ENCODE results near the gene TMED1.
"Not testable (repeated sequence)": the region's sequence is repeated elsewhere in the genome, so short reads cannot be mapped to it uniquely, and the experiment has no call there.

The TMED1 gene

GRCh38 chr19:10835754-10836478, at the start of gene TMED1:
TSS of gene TMED1 (minus strand) at chr19:10836212. CDS start at chr19:10836191, 21 bp downstream.
- DNase-seq = peak; percentile 99

DNA sequence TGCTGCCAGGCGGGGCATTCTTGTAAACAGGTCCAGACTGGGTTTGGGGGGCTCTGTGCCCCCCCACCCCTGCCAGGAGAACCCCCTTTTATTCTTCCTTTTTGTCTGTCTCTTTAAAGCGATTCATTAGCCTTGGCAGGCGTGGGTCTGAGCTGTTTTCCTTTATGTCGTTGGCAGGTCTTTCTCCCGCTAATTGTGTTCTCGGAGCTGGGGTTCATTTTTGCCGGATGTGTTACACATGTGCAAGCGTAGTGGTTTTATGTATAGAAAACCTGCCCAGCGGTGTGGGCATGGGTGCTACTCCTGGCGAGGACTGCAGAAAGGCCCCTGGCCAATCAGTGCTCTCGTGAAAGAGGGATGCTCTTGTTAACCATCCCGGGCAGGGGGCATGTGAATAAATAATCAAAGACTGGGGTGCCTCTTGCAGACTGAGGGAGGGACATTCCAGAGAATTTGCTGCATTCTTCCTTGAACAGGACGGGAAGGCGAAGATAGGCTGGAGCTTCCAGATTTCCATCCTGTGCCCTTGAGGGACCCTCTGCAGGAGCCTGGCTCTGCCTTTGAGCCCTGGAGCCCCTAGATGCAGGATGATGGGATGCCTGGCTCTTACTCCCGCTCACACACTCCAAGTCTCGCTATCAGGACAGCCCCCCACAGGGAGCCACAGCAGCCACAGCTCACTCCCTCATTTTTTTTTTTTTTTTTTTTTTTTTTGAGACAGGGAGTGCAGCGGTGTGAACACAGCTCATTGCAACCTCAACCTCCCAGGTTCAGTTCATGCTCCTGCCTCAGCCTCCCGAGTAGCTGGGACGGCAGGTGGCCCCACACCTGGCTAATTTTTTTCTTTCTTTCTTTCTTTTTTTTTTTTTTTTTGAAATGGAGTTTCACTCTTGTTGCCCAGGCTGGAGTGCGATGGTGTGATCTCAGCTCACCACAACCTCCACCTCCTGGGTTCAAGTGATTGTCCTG, 49.5 kb upstream of the TMED1 start:
- DNase-seq = no peak

- no peak for DNase-seq
These were observed 48.3 kb upstream of the TMED1 start for GRCh38 chr19:10884274-10884673.

- DNase-seq = no peak
These were observed 46.1 kb upstream of the TMED1 start for GRCh38 chr19:10882108-10882457.

DNA sequence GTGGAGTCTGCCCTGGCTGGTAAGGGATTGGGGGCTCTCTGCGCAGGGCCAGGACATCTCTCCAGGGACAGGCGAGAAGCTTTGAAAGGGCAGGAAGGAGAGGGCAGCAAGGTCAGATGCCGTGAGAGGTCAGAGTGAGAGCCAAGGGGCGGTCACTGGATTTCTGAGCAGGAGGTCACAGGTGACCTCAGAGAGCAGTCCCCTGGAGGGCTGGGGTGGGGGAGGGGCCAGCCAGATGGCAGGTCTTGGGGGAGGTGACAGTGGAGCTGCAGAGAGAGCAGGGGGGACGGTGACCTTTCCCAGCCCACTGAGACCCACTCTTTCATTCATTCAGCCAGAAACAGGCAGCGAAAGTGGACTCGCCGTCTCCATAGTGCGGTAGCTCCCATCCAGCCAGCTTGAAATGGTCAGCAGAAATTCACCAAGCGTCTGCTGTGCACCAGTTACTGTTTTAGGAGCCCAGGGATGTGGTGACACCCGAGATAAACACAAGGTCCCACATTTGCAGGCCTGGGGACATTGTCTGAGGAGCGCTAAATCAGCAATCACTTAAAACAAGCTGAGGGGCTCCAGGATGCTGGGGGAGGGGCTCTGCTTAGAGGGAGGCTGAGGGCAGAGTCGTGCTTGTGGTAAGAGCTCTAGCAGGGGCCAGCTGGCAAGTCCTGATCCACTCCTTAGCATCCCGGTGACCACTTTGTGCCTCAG, 45.5 kb upstream of the TMED1 start:
- DNase-seq = no peak

DNA sequence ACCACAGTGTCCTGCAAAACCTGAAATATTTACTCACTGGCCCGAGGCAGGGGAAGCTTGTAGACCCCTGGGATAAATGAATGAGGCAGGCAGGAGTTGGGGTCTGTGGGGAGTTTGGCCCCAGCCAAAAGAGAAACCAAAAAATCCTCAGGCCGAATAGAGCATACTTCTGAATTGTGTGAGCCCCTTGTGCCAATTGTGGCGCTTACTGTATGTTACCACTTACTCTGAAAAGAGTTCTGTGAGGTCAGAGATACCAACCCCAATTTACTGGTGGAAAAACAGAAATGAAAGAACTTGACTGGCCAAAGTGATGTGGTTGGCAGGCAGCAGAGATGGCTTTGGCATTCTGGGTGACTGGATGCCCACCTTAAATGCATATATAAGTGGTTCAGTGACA, 42.2 kb upstream of the TMED1 start:
- DNase-seq = no peak

DNA sequence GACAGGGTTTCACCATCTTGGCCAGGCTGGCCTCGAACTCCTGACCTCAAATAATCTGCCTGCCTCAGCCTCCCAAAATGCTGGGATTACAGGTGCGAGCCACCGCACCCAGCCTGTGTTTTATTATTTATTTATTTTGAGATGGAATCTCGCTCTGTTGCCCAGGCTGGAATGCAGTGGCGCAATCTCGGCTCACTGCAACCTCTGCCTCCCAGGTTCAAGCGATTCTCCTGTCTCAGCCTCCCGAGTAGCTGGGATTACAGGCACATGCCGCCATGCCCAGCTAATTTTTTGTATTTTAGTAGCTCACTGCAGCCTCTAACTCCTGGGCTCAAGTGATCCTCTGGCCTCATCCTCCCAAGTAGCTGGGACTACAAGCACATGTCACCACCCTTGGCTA, 41.6 kb upstream of the TMED1 start:
- not testable (repeated sequence) for DNase-seq

- no peak for DNase-seq
These were observed 40.6 kb upstream of the TMED1 start for GRCh38 chr19:10876459-10877240.

DNA sequence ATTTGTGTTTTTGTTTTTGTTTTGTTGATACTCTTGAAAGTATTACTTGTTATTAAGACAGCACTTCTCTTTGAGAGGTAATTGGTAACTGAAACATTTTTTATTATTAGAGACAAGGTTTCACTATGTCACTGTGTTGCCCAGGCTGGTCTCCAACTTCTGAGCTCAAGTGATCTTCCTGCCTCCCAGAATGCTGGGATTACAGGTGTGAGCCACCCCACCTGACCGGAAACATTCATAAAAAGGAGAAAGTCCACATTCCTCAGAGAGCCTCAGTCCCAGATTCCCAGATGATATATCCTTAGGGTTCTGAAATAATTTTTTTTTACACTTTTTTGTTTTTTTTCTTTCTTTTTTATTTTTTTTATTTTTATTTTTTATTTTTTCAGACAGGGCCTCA, 38.0 kb upstream of the TMED1 start:
- no peak for DNase-seq

GRCh38 chr19:10872546-10873107, 36.6 kb upstream of the TMED1 start:
- no peak for DNase-seq

GRCh38 chr19:10871711-10872545, 35.9 kb upstream of the TMED1 start:
- DNase-seq = no peak

GRCh38 chr19:10870955-10871603, 35.1 kb upstream of the TMED1 start, which contains the start of gene CARM1:
TSS of gene CARM1 (plus strand) at chr19:10871553. CDS start at chr19:10871703, 150 bp downstream.
- DNase-seq = peak; percentile 99

DNA sequence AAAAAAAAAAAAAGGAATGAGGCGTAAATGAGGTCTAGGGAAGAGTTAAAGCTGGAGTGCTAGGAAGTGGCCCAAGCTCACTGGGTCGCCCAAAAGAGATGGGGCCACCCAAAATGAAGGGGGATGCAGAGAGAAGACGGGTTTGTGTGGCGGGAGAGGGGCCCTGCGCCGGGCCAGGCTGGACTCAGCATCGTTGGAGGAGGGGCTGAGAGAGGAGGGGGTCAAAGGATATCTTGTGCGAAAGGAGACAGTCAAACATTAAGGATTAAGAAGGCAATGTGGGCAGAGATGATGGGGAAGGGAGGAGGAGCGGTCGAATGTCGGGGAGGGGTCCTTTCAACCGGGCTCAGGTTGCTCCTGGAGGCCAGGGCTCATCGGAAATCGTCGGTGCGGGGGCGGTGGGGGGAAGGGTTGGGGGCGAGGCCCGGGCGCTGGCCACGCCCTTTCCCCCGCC, 34.5 kb upstream of the TMED1 start:
- DNase-seq = no peak

GRCh38 chr19:10869872-10870311, 33.9 kb upstream of the TMED1 start:
- DNase-seq = not testable (repeated sequence)

DNA sequence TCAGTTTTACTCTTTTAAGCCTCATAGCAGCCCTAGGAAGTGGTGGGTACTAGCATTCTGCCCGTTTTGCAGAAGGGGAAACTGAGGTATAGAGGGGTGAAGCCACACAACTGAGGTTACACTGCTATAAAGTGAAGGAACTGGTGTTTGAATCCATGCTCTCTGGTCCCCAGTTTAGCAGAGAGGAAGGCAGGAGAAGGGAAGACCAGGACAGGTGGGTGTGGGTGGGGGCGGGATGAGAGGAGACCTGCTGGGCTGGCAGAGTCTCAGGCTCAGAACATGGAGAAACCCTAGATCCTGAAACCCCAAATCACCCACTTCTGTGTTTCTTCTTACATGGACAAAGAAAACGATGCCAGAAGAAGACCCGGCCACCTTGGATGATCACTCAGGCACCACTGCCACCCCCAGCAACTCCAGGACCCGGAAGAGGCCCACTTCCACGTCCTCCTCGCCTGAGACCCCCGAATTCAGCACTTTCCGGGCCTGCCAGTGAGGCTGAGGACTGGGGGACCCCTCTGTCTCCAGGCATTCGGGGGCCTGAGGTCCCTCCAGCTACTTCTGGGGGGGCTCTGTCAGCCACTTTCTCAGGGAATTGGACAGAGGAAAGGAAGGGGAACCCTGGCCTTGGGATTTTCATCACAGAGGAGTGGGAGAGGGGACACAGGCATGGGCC, 33.0 kb upstream of the TMED1 start:
- no peak for DNase-seq

DNA sequence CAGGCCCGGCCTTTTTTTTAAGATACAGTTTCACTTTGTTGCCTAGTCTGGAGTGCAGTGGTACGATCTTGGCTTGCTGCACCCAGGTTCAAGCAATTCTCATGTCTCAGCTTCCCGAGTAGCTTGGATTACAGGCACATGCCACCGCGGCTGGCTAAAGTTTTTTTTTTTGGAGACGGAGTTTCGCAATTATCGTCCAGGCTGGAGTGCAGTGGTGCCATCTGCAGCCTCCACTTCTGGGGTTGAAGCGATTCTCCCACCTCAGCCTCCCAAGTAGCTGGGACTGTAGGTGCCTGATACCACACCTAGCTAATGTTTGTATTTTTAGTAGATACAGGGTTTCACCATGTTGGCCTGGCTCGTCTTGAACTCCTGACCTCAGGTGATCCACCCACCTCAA, 30.5 kb upstream of the TMED1 start:
- no peak for DNase-seq

DNA sequence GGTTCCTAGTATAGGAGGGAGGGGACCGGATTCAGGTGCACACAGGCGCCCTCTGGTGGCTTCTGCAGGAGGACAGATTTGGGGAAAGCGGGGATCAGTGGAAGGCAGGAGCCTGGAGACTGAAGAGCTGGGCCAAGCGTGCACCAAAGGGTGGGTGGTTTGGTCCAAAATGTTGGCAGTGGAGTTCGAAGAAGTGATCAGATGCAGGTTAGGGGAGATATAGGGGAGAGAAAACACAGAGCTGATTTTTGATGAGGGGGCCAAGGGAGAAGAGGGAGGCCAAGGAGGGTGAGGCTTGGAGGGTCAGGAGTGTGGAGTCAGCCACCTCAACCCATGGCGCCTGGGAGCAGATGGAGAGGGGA, 28.5 kb upstream of the TMED1 start:
- peak; percentile 48 for DNase-seq

DNA sequence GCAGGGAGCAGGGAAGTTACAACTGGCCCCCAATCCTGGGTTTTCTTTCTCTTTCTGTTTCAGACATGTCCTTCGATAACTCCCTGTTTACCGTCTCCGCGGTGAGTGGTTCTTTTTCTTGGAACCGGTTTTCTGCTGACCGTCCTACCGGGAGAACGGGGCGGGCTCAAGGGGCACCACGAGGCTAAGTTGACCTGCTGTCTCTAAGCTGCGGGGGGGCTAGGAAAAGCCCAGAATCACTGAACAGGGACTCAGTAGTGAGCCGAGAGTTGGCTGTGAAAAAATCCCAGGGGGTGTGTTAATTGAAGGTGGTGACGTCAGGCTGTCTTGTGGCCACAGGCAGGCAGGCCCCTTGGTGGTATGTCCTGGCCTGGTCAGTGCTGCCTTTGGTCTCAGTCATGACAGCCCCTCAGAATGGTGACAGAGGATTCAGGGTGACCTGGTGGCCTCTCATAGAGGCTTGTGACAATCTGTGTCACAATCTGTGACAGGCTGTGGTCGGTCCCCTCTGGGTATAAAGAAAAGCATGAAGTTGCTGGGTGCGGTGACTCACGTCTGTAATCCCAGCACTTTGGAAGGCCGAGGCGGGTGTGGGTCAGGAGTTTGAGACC, 27.2 kb upstream of the TMED1 start:
- no peak for DNase-seq

- DNase-seq = no peak
These were observed 26.6 kb upstream of the TMED1 start for GRCh38 chr19:10862561-10863106.
